SK-N-MC (cell line): ENCODE data around the gene CXADR.
A peak's percentile ranks its signal among the peaks of the same experiment; 100 is the strongest.

Source experiments
- EZH2 ChIP-seq: fragments of 200-600 bp; sonication (generic); IDR thresholded peaks from one replicate; pipeline ENCODE4 v1.6.1; 2017; ENCODE audit warnings: antibody characterized with exemption
- FOXP2 ChIP-seq: optimal IDR thresholded peaks from 2 replicates; pipeline ENCODE3; 2011; ENCODE audit warnings: mild to moderate bottlenecking, moderate library complexity; ENCODE audit not compliant: insufficient read depth; ENCODE audit errors: extremely low read length, control extremely low read depth
- POLR2AphosphoS5 ChIP-seq: IDR thresholded peaks from 2 replicates; pipeline ENCODE4 v1.6.1; 2012; ENCODE audit warnings: mild to moderate bottlenecking, low read depth, low read length, borderline replicate concordance

- no peak for TF ChIP-seq EZH2
- peak; percentile 58 for TF ChIP-seq POLR2AphosphoS5
- TF ChIP-seq FOXP2: no peak
These were observed 98.7 kb downstream of the CXADR start for GRCh38 chr21:17611414-17612022.
